AG04450 (cell line): Measurements from ENCODE around the gene AMIGO1. TPM values are rescaled to one million over a fixed set of nuclear protein-coding genes. Genes with fewer than 3 reads are reported as not detected.

Experiments used
- CTCF ChIA-PET: fragments of 300-600, 350-600 bp; formaldehyde crosslinking; extraction: SDS; loops from one replicate; lab custom pipeline; 2022; ENCODE audit warnings: antibody characterized with exemption, inconsistent platforms; lab: Charles Lee
- POLR2A ChIA-PET: fragments of 350-600 bp; formaldehyde crosslinking; extraction: SDS; loops from one replicate; lab custom pipeline; 2021; ENCODE audit warnings: antibody characterized with exemption, inconsistent platforms; lab: Yijun Ruan, JAX
- DNase-seq: peaks from one replicate; pipeline ENCODE4 v3.0.0-alpha.2; 2011; ENCODE audit warnings: low read depth, low spot score
- H3K27ac ChIP-seq: one replicate; pipeline ENCODE4 v1.5.1; 2012; ENCODE audit warnings: low read depth, low read length, control low read depth
- H3K27me3 ChIP-seq: one replicate; pipeline ENCODE4 v1.6.0; 2012; ENCODE audit warnings: low read length; ENCODE audit not compliant: control insufficient read depth, insufficient read depth
- H3K4me3 ChIP-seq: 2 replicates; pipeline ENCODE4 v1.5.1; 2011; ENCODE audit warnings: mild to moderate bottlenecking, low read depth, low read length, control low read depth
- H3K9me3 ChIP-seq: 2 replicates; pipeline ENCODE4 v1.5.1; 2012; ENCODE audit warnings: low read length; ENCODE audit not compliant: control insufficient read depth, insufficient read depth
- polyA plus RNA-seq: library from polyadenylated mRNA; depleted of rRNA; stranded (reverse); fragments of >200 nt; gene quantifications from 2 replicates; pipeline ENCODE4 v1.2.3, GENCODE V29; 2011
- TF ChIP-seq, protein P1 (sequence below): IDR thresholded peaks from 2 replicates; pipeline ENCODE4 v1.5.1; 2011; ENCODE audit warnings: low read depth, low read length, control low read depth, inconsistent platforms

Gene AMIGO1
- polyA plus RNA-seq, 1 experiment, result 1.5 TPM

DNA sequence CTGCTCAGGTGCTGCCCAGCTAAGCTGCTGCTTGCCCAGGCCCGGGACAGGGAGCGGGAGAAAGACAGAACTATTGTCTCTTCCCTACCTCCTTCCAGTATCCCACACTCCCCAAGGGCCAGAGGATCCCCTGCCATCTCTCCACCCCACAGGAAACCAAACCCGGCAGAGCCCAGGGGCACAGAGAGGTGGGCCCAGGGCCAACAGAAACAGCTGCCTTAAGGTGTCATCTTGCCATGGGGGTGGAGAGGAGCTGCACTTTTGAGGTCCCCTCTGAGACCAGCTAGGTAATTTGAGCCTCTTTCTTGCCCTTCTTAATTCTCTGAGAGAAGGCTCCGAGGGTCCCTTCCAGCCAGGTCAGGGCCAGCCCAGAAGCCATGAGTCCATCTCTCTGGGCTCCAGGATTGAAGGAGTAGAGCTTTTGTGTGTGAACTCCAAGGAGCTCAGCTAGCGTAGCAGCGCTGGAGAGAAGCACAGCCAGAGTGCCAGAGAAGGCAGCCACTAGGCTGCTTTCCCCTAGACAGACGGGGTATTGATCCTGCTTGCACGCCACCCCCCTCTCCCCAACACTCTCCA, 20.4 kb upstream of the AMIGO1 start:
- TF ChIP-seq, protein P1, sequence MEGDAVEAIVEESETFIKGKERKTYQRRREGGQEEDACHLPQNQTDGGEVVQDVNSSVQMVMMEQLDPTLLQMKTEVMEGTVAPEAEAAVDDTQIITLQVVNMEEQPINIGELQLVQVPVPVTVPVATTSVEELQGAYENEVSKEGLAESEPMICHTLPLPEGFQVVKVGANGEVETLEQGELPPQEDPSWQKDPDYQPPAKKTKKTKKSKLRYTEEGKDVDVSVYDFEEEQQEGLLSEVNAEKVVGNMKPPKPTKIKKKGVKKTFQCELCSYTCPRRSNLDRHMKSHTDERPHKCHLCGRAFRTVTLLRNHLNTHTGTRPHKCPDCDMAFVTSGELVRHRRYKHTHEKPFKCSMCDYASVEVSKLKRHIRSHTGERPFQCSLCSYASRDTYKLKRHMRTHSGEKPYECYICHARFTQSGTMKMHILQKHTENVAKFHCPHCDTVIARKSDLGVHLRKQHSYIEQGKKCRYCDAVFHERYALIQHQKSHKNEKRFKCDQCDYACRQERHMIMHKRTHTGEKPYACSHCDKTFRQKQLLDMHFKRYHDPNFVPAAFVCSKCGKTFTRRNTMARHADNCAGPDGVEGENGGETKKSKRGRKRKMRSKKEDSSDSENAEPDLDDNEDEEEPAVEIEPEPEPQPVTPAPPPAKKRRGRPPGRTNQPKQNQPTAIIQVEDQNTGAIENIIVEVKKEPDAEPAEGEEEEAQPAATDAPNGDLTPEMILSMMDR, result no peak
- POLR2A ChIA-PET, result interaction anchor here (1.6 kb wide), 1 partner anchor 40 kb away, joined by 4 read pairs; no protein-coding TSS in a partner anchor
- H3K27ac ChIP-seq, result no peak overlapping the region

DNA sequence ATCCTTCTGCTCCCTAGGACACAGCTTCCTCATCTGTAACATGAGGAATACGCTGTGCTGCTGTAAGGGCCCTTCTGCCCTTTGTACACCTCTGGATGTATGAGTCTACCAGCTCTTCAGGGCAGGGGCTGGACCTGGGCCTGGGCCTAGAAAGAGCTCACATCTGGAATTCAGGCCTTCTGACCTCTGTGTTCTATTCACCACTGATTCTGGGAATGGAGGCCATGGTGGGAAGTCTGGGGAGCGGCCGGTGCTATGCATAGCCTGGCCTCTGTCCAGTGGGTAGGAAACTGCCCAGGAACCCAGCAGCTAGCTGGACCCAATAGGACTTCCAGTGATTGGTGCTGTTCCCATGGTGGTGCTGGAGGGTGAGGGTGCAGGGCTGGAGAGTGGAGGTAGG, 19.2 kb upstream of the AMIGO1 start:
- ChIA-PET POLR2A (no interaction called here), CTCF (interaction anchor here (1.5 to 17.0 kb wide), 3 partner anchors 17 to 111 kb away, joined by 4 to 1351 read pairs (median 10); partner anchors contain the start of genes AMIGO1, ATXN7L2 and CYB561D1)
- Histone ChIP-seq H3K9me3 (no peaks in the 10 kb centered on the region), H3K27ac (no peak overlapping the region), H3K4me3 (no peak overlapping the region), H3K27me3 (peaks cover 19% of the 10 kb centered on the region)
- TF ChIP-seq, protein P1, result no peak
- no peak for DNase-seq

More for the DNA sequence above, 20.4 kb upstream of the AMIGO1 start:
- no peaks in the 10 kb centered on the region for H3K9me3 ChIP-seq
- peaks cover 15% of the 10 kb centered on the region for H3K27me3 ChIP-seq
- no peak for DNase-seq
- no peak overlapping the region for H3K4me3 ChIP-seq
- CTCF ChIA-PET, result interaction anchor here (1.1 to 17.0 kb wide), 3 partner anchors 16 to 265 kb away, joined by 3 to 1351 read pairs (median 10); partner anchors contain the start of genes AMIGO1, ATXN7L2 and CYB561D1

DNA sequence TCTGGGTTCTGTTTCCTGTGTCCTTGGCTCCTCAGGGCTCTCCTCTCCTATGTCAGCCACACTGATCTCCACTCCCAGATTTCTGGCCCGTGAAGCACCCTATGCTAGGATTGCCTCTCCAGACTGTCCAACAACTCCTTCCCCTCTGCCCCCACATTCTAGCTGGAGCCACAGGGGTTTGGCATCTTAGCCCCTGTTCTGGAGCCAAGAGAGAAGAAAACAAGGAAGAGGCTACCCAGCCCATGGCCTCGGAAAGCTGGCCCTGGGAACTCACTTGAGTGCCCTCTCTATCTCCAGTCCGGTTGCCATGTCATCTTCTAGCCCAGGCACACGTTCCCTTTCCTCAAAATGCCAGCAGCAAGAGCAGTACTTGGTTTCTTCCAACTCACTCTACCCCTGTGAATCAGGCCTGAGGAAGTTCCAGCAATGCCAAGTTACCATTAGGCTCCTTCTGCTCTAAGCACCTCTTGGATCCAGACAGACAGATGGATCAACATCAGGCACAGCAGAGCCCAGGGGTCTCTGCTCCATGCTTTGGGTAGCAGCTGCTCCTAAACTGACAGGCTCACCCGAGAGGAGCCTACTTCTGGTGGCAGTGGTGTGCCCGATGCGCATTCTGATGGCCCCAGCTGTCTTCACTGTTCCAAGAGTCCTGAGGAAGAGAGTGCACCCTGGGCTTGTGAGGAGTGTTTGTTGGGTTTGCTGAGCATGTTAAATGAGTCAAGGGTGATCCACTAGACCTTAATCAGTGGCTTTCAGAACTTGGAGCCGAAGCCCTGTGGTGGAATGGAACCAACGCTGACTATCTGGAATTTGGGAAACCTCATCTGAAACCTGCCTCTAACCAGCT, 18.5 kb upstream of the AMIGO1 start:
- ChIA-PET CTCF (interaction anchor here (1.5 to 17.0 kb wide), 2 partner anchors 28 to 112 kb away, joined by 4 to 1351 read pairs; partner anchors contain the start of genes AMIGO1, ATXN7L2 and CYB561D1), POLR2A (no interaction called here)
- DNase-seq, result no peak
- TF ChIP-seq, protein P1, result no peak
- H3K27me3 ChIP-seq, result peaks cover 21% of the 10 kb centered on the region
- no peak overlapping the region for H3K4me3 ChIP-seq
- no peak overlapping the region for H3K27ac ChIP-seq
- no peaks in the 10 kb centered on the region for H3K9me3 ChIP-seq

DNA sequence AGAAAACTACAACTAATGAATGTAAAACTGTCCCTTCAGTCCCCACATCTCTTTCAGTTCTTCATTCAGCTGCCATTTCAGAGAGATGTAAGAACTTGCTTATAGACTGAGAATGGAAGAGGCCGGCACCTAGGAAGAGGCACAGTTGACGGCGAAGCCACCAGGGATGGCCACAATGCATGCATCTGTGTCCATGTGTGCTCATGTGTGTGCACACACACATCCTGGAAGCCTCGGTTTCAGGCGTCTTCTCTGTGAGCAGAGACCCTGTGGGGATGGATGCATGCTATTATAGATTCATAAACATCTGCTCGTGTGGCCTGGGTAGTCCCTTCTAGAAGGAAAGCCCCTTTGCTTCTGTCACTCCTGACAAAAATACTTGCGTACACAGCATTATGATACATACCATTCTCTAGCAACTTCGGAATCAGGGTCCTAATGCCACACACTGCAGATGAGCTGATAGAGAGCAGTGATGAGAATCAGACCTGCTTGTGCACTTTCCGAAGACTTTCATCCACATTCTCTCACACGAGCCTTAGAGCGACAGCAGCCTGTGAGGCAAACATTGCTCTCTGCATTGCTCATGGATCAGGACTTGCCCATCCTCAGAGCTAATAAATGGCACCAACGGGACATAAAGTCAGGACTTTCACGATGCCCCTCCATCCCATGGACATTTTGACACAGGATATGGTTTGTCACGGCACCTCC, 17.7 kb upstream of the AMIGO1 start:
- ChIA-PET POLR2A (no interaction called here), CTCF (interaction anchor here (17.0 kb wide), 1 partner anchor 27 kb away, joined by 1351 read pairs; the partner anchor contains the start of genes AMIGO1, ATXN7L2 and CYB561D1)
- no peaks in the 10 kb centered on the region for H3K9me3 ChIP-seq
- no peak overlapping the region for H3K4me3 ChIP-seq
- no peak for DNase-seq
- H3K27ac ChIP-seq, result no peak overlapping the region
- H3K27me3 ChIP-seq, result peaks cover 28% of the 10 kb centered on the region
- TF ChIP-seq, protein P1, result no peak
